Mesothelial cell of epicardium (in vitro differentiated cells): Measurements from ENCODE around the gene ASH1L. TPM values are rescaled to one million over a fixed set of nuclear protein-coding genes. Genes with fewer than 3 reads are reported as not detected.
A peak's percentile ranks its signal among the peaks of the same experiment; 100 is the strongest.
"Not testable (repeated sequence)": the region's sequence is repeated elsewhere in the genome, so short reads cannot be mapped to it uniquely, and the experiment has no call there.

Source experiments
- DNase-seq, 2 experiments: peaks; one replicate each; pipeline ENCODE4 v3.0.0; 2021; ENCODE audit warnings: low spot score in 2 of 2; ENCODE audit not compliant: unreplicated experiment in 2 of 2
- H3K27ac Mint-ChIP-seq: 2 replicates; pipeline ENCODE4 v1.8.0; 2021; ENCODE audit warnings: mixed read lengths
- H3K27me3 Mint-ChIP-seq: 2 replicates; pipeline ENCODE4 v1.8.0; 2021; ENCODE audit warnings: low read depth, mixed read lengths
- H3K36me3 Mint-ChIP-seq: 2 replicates; pipeline ENCODE4 v1.8.0; 2021; ENCODE audit warnings: mixed read lengths
- H3K4me1 Mint-ChIP-seq: 2 replicates; pipeline ENCODE4 v1.8.0; 2021; ENCODE audit warnings: mixed read lengths
- H3K4me3 Mint-ChIP-seq: 2 replicates; pipeline ENCODE4 v1.8.0; 2021; ENCODE audit warnings: mild to moderate bottlenecking, moderate library complexity, mixed read lengths
- H3K9me3 Mint-ChIP-seq: 2 replicates; pipeline ENCODE4 v1.8.0; 2021; ENCODE audit warnings: mixed read lengths
- CTCF ChIP-seq: fragments of 200-600 bp; sonication (generic); IDR thresholded peaks from one replicate; pipeline ENCODE4 v1.5.0; 2021; ENCODE audit warnings: antibody characterized with exemption; ENCODE audit not compliant: unreplicated experiment
- total RNA-seq: library from RNA; stranded (reverse); gene quantifications from 3 replicates; pipeline ENCODE4 v1.2.1, GENCODE V29; 2021

The ASH1L gene
- total RNA-seq, 1 donor from 2014 or later: 87.7 TPM

DNA sequence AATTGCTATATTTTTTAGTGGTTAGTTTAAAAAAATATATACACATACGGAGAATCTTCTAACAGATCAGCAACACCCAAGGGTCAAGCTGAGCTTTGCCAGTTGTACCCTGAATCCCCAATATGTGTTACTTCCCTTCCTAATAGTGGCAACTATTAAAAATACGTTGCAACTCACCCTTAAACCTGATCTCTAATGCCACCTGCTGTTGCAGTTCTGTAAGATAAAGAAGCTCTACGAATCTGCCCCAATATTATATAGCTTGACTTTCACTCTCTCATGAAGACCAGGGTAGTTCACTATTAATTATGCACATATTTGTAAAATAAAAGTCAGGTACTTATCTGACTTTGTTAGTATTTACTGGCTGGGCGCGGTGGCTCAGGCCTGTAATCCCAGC is 58.4 kb downstream of the ASH1L start:
- no peaks in the 10 kb centered on the region for H3K9me3 Mint-ChIP-seq
- no peaks in the 10 kb centered on the region for H3K36me3 Mint-ChIP-seq
- peak overlapping the region; percentile 63 for H3K27ac Mint-ChIP-seq
- no peaks in the 10 kb centered on the region for H3K27me3 Mint-ChIP-seq
- TF ChIP-seq CTCF: peak; percentile 37
- H3K4me3 Mint-ChIP-seq: no peak overlapping the region
- no peak for DNase-seq
- peaks cover 46% of the 10 kb centered on the region for H3K4me1 Mint-ChIP-seq

GRCh38 chr1:155499953-155500639 is 62.5 kb downstream of the ASH1L start:
- Mint-ChIP-seq H3K27ac (peak overlapping the region; percentile 88), H3K4me3 (peak overlapping the region; percentile 22), H3K36me3 (peaks cover 5% of the 10 kb centered on the region), H3K4me1 (peaks cover 48% of the 10 kb centered on the region), H3K9me3 (no peaks in the 10 kb centered on the region), H3K27me3 (no peaks in the 10 kb centered on the region)
- peak; percentile 46 to 50 for DNase-seq
- no peak for TF ChIP-seq CTCF

DNA sequence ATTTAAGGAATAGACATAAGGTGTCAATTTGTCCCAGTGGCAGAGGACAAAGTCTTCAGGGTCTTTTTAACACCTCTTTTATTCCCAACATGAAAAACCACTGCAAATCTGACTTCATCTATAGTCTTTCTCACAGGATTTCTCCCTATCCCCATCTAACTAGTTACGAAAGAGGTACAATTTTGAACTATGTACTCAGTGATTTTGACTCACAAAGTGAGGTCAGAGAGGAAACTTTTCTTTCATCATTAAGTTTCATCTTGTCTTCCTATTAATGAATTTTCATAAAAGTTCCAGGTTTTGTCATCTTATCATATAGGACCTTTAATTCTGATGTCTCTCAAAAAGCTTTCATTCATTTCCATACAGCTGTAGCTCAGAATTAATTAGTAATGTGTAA is 63.3 kb downstream of the ASH1L start:
- no peak for TF ChIP-seq CTCF
- Mint-ChIP-seq H3K4me3 (no peak overlapping the region), H3K36me3 (peaks cover 5% of the 10 kb centered on the region), H3K27ac (peak overlapping the region; percentile 88), H3K4me1 (peaks cover 49% of the 10 kb centered on the region), H3K27me3 (no peaks in the 10 kb centered on the region), H3K9me3 (no peaks in the 10 kb centered on the region)
- no peak for DNase-seq

- not testable (repeated sequence) for H3K36me3 Mint-ChIP-seq, H3K27ac Mint-ChIP-seq
Observed at GRCh38 chr1:155493595-155493994, 69.0 kb downstream of the ASH1L start.

GRCh38 chr1:155488419-155488818 is 74.2 kb downstream of the ASH1L start:
- not testable (repeated sequence) for H3K27ac Mint-ChIP-seq, H3K4me3 Mint-ChIP-seq, H3K9me3 Mint-ChIP-seq, DNase-seq, H3K36me3 Mint-ChIP-seq, H3K27me3 Mint-ChIP-seq, H3K4me1 Mint-ChIP-seq

More at GRCh38 chr1:155493595-155493994, 69.0 kb downstream of the ASH1L start:
- not testable (repeated sequence) for DNase-seq, H3K27me3 Mint-ChIP-seq, H3K4me3 Mint-ChIP-seq, H3K9me3 Mint-ChIP-seq
- peaks cover 17% of the 10 kb centered on the region for H3K4me1 Mint-ChIP-seq

- H3K27ac Mint-ChIP-seq: no peak overlapping the region
- H3K36me3 Mint-ChIP-seq: peaks cover 8% of the 10 kb centered on the region
- no peak for TF ChIP-seq CTCF
- no peaks in the 10 kb centered on the region for H3K4me1 Mint-ChIP-seq
- no peak for DNase-seq
- no peaks in the 10 kb centered on the region for H3K9me3 Mint-ChIP-seq
- H3K27me3 Mint-ChIP-seq: no peaks in the 10 kb centered on the region
- no peak overlapping the region for H3K4me3 Mint-ChIP-seq
Observed at GRCh38 chr1:155487541-155487940, 75.1 kb downstream of the ASH1L start.

DNA sequence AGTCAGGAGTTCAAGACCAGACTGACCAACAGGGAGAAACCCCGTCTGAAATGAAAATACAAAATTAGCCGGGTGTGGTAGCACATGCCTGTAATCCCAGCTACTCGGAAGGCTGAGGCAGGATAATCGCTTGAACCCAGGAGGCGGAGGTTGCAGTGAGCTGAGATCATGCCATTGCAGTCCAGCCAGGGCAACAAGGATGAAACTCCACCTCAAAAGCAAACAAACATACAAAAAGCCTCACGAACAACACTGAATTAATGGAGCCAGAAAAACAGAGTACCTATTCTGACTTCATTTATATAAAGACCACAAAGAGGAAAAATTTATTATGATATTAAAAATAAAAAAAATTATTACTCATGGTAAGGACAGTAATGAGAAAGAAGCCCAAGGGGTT is 75.7 kb downstream of the ASH1L start:
- not testable (repeated sequence) for H3K4me1 Mint-ChIP-seq, H3K4me3 Mint-ChIP-seq, DNase-seq, H3K9me3 Mint-ChIP-seq, H3K27me3 Mint-ChIP-seq, H3K27ac Mint-ChIP-seq
- H3K36me3 Mint-ChIP-seq: peaks cover 10% of the 10 kb centered on the region
